Activated T-cell treated with anti-CD3 and anti-CD28 coated beads, Interleukin-2, amount 50 U/mL, for 1 hour (primary cell): Measurements from ENCODE around the gene CYP2B6.
"Not testable (repeated sequence)": the region's sequence is repeated elsewhere in the genome, so short reads cannot be mapped to it uniquely, and the experiment has no call there.

ENCODE experiments used
- DNase-seq: peaks from one replicate; pipeline ENCODE4 v3.0.0-alpha.2; 2020

Gene CYP2B6

GRCh38 chr19:40990972-40991381 lies at the start of gene CYP2B6:
TSS of gene CYP2B6 (plus strand) at chr19:40991282. CDS start at chr19:40991306, 24 bp downstream.
- no peak for DNase-seq

- DNase-seq = no peak
Measured at GRCh38 chr19:40941481-40942219, 49.4 kb upstream of the CYP2B6 start.

GRCh38 chr19:40945645-40946044 lies 45.4 kb upstream of the CYP2B6 start:
- DNase-seq = no peak

- DNase-seq = no peak
Measured at GRCh38 chr19:40947114-40947513, 44.0 kb upstream of the CYP2B6 start.

- DNase-seq = no peak
Measured at GRCh38 chr19:40947573-40947972, 43.5 kb upstream of the CYP2B6 start.

- no peak for DNase-seq
Measured at GRCh38 chr19:40948580-40949299, 42.3 kb upstream of the CYP2B6 start.

- DNase-seq = no peak
Measured at GRCh38 chr19:40954573-40954972, 36.5 kb upstream of the CYP2B6 start.

- DNase-seq = no peak
Measured at GRCh38 chr19:40959338-40959737, 31.7 kb upstream of the CYP2B6 start.

GRCh38 chr19:40960062-40960685 lies 30.9 kb upstream of the CYP2B6 start:
- DNase-seq = no peak

- no peak for DNase-seq
Measured at GRCh38 chr19:40960780-40961179, 30.3 kb upstream of the CYP2B6 start.

- no peak for DNase-seq
Measured at GRCh38 chr19:40962460-40962961, 28.6 kb upstream of the CYP2B6 start.

GRCh38 chr19:40964361-40964760 lies 26.7 kb upstream of the CYP2B6 start:
- not testable (repeated sequence) for DNase-seq

- DNase-seq = not testable (repeated sequence)
Measured at GRCh38 chr19:40965351-40965750, 25.7 kb upstream of the CYP2B6 start.

- DNase-seq = not testable (repeated sequence)
Measured at GRCh38 chr19:40966591-40966990, 24.5 kb upstream of the CYP2B6 start.

- not testable (repeated sequence) for DNase-seq
Measured at GRCh38 chr19:40968065-40968464, 23.0 kb upstream of the CYP2B6 start.

- DNase-seq = not testable (repeated sequence)
Measured at GRCh38 chr19:40969721-40970120, 21.4 kb upstream of the CYP2B6 start.

- peak; percentile 50 for DNase-seq
Measured at GRCh38 chr19:40970396-40971345, 20.4 kb upstream of the CYP2B6 start.

- DNase-seq = peak; percentile 76
Measured at GRCh38 chr19:40974633-40975037, 16.4 kb upstream of the CYP2B6 start.

- DNase-seq = no peak
Measured at GRCh38 chr19:40976134-40976533, 14.9 kb upstream of the CYP2B6 start.

- DNase-seq = no peak
Measured at GRCh38 chr19:40976724-40977123, 14.4 kb upstream of the CYP2B6 start.

- DNase-seq = not testable (repeated sequence)
Measured at GRCh38 chr19:40979759-40980158, 11.3 kb upstream of the CYP2B6 start.

GRCh38 chr19:40980743-40981442 lies 10.2 kb upstream of the CYP2B6 start:
- DNase-seq = not testable (repeated sequence)
